Parathyroid adenoma (tissue), 2 donors: ENCODE results near the gene HIRA.

Experiments used
- H2AFZ ChIP-seq: fragments of 300-600 bp; sonication (generic); one replicate; pipeline ENCODE4 v1.7.0; 2017; ENCODE audit warnings: antibody characterized with exemption, mild to moderate bottlenecking
- H3K27ac ChIP-seq: fragments of 300-600 bp; sonication (generic); one replicate; pipeline ENCODE4 v1.7.0; 2017
- H3K27me3 ChIP-seq: fragments of 300-600 bp; sonication (generic); one replicate; pipeline ENCODE4 v1.7.0; 2017; ENCODE audit warnings: low read length; ENCODE audit not compliant: control insufficient read depth, insufficient read depth
- H3K36me3 ChIP-seq: fragments of 300-600 bp; sonication (generic); one replicate; pipeline ENCODE4 v1.7.0; 2017; ENCODE audit warnings: low read length; ENCODE audit not compliant: control insufficient read depth, insufficient read depth
- H3K4me1 ChIP-seq: fragments of 300-600 bp; sonication (generic); one replicate; pipeline ENCODE4 v1.7.0; 2017; ENCODE audit warnings: control low read depth
- H3K4me2 ChIP-seq: fragments of 300-600 bp; sonication (generic); one replicate; pipeline ENCODE4 v1.7.0; 2017; ENCODE audit warnings: low read length
- H3K4me3 ChIP-seq: fragments of 300-600 bp; sonication (generic); one replicate; pipeline ENCODE4 v1.7.0; 2017; ENCODE audit warnings: low read depth, low read length
- H3K79me2 ChIP-seq: fragments of 300-600 bp; sonication (generic); one replicate; pipeline ENCODE4 v1.7.0; 2017; ENCODE audit warnings: control low read depth
- H3K9ac ChIP-seq: fragments of 300-600 bp; sonication (generic); one replicate; pipeline ENCODE4 v1.7.0; 2017; ENCODE audit warnings: mild to moderate bottlenecking
- H3K9me3 ChIP-seq: fragments of 300-600 bp; sonication (generic); one replicate; pipeline ENCODE4 v1.7.0; 2017; ENCODE audit warnings: low read length; ENCODE audit not compliant: control insufficient read depth
- CTCF ChIP-seq: fragments of 300-600 bp; sonication (generic); IDR thresholded peaks from one replicate; pipeline ENCODE4 v1.7.0; 2017; ENCODE audit warnings: antibody characterized with exemption, mild to moderate bottlenecking
- donor health status: primary hyperparathyroidism.

Gene HIRA

DNA sequence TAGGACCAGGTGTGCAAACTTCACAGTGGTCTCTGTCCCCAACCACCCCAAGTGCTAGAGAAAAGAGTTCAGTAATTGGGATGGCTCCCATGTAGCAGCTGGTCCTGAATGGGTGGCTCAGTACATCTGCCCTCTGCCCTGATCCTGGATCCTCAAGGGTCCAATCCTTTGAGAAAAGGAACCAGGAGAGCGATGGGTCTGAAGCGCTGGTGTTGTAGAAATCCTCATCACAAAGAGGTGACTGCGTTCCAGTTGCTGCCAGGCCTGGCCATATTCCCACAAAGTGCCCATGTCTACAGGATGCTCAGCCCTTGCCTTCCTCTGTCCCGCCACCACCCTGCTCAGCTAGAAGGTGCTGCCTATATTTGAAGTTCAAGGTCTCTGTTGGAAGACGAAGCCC lies 22.2 kb upstream of the HIRA start:
- no peak overlapping the region for H3K4me2 ChIP-seq
- H3K27ac ChIP-seq, result no peak overlapping the region
- H2AFZ ChIP-seq, result no peak overlapping the region
- H3K27me3 ChIP-seq, result no peaks in the 10 kb centered on the region
- no peaks in the 10 kb centered on the region for H3K4me1 ChIP-seq
- no peak overlapping the region for H3K9ac ChIP-seq
- no peaks in the 10 kb centered on the region for H3K79me2 ChIP-seq
- H3K4me3 ChIP-seq, result no peak overlapping the region
- no peak for TF ChIP-seq CTCF
- H3K36me3 ChIP-seq, result no peaks in the 10 kb centered on the region
- no peaks in the 10 kb centered on the region for H3K9me3 ChIP-seq

DNA sequence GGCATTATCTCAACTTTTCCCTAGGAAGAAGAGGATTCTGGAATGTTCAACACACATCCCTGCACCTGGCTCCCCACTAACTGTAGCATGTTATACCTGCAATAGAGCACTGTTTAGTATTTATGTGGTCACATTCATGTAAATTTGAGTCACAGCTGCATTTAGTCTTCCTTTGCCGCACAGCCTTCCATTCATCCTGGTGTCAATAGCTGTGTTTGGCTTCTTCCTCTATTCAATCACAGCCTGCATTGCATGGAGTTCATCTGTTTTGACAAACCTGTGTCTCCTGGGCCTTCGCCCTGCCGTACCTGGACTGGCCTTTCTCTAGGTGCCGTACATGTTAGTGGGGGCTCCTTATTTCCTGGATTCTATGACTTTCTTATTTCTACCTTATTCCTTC lies 20.0 kb upstream of the HIRA start:
- no peak for TF ChIP-seq CTCF
- H3K4me2 ChIP-seq, result no peak overlapping the region
- H2AFZ ChIP-seq, result no peak overlapping the region
- no peaks in the 10 kb centered on the region for H3K36me3 ChIP-seq
- H3K9me3 ChIP-seq, result no peaks in the 10 kb centered on the region
- no peak overlapping the region for H3K27ac ChIP-seq
- H3K9ac ChIP-seq, result no peak overlapping the region
- H3K27me3 ChIP-seq, result no peaks in the 10 kb centered on the region
- H3K4me1 ChIP-seq, result no peaks in the 10 kb centered on the region
- H3K79me2 ChIP-seq, result no peaks in the 10 kb centered on the region
- H3K4me3 ChIP-seq, result no peak overlapping the region

GRCh38 chr22:19450363-19451175 lies 19.0 kb upstream of the HIRA start:
- Histone ChIP-seq H3K27ac (no peak overlapping the region), H3K27me3 (no peaks in the 10 kb centered on the region), H3K9me3 (no peaks in the 10 kb centered on the region), H3K9ac (no peak overlapping the region), H2AFZ (no peak overlapping the region), H3K4me3 (no peak overlapping the region), H3K4me2 (no peak overlapping the region), H3K4me1 (no peaks in the 10 kb centered on the region), H3K36me3 (no peaks in the 10 kb centered on the region), H3K79me2 (peaks cover 8% of the 10 kb centered on the region)
- TF ChIP-seq CTCF, result no peak

GRCh38 chr22:19449422-19449767 lies 17.9 kb upstream of the HIRA start:
- Histone ChIP-seq H3K27me3 (no peaks in the 10 kb centered on the region), H3K36me3 (no peaks in the 10 kb centered on the region), H3K9me3 (no peaks in the 10 kb centered on the region), H3K9ac (no peak overlapping the region), H3K4me2 (no peak overlapping the region), H3K4me3 (no peak overlapping the region), H2AFZ (no peak overlapping the region), H3K27ac (no peak overlapping the region), H3K4me1 (no peaks in the 10 kb centered on the region), H3K79me2 (peaks cover 15% of the 10 kb centered on the region)
- no peak for TF ChIP-seq CTCF
